Left lung (tissue), 10 donors: ENCODE data around the gene LDB3. TPM values are rescaled to one million over a fixed set of nuclear protein-coding genes. Genes with fewer than 3 reads are reported as not detected.

ENCODE experiments used
- ATAC-seq: fragments of 200-7000 bp; cut with Tn5 transposase; one replicate; pipeline ENCODE4 v1.9.1; 2020; ENCODE audit warnings: moderate library complexity
- DNase-seq, 4 donors: peaks; one replicate each; pipeline ENCODE4 v3.0.0-alpha.2; 2013 to 2020
- H3K27ac ChIP-seq, 2 donors: fragments of 200-600 bp; sonication (generic) in 1 of 2; one replicate each; pipeline versions ENCODE4 v1.5.0 to v1.8.0; 2020 to 2021
- H3K27me3 ChIP-seq, 2 donors: fragments of 200-600 bp; sonication (generic) in 1 of 2; one replicate each; pipeline versions ENCODE4 v1.5.0 to v1.8.0; 2020 to 2021
- H3K36me3 ChIP-seq, 2 donors: fragments of 200-600 bp; sonication (generic) in 1 of 2; one replicate each; pipeline versions ENCODE4 v1.5.0 to v1.8.0; 2020 to 2021
- H3K4me1 ChIP-seq, 2 donors: fragments of 200-600 bp; one replicate each; pipeline ENCODE4 v1.8.0; 2021
- H3K4me3 ChIP-seq, 2 donors: fragments of 200-600 bp; sonication (generic) in 1 of 2; one replicate each; pipeline versions ENCODE4 v1.5.0 to v1.8.0; 2020 to 2021; ENCODE audit warnings: mild to moderate bottlenecking in 1 of 2
- H3K9me3 ChIP-seq, 2 donors: fragments of 200-600 bp; sonication (generic) in 1 of 2; one replicate each; pipeline versions ENCODE4 v1.5.0 to v1.8.0; 2020 to 2021
- CTCF ChIP-seq, 2 donors: fragments of 200-600 bp; sonication (generic) in 1 of 2; IDR thresholded peaks; one replicate each; pipeline versions ENCODE4 v1.5.0 to v1.8.0; 2021; ENCODE audit warnings: antibody characterized with exemption in 2 of 2
- intact Hi-C, 2 donors: fragments of 100-400 bp; cut with DNase I; formaldehyde crosslinking; loops; one replicate each; pipeline versions ENCODE4 v1.11.2 to v1.14.2; 2022
- polyA plus RNA-seq, 6 donors: library from polyadenylated mRNA; unstranded; fragments of 120-200 nt; gene quantifications; one replicate each; pipeline ENCODE4 v1.2.1, GENCODE V29; 2013; ENCODE audit not compliant: insufficient read length in 6 of 6
- total RNA-seq, 2 donors: library from RNA; stranded (reverse); fragmentation: NEBNext Ultra II Directional; extraction: Animal tissue kit (Norgen Biotek cat#: 25700); gene quantifications; one replicate each; pipeline ENCODE4 v1.2.1, GENCODE V29; 2021
- donor health status: DM: no; HTN: yes; CAD: no.
- donor health status: DM: no; HTN: no; CAD: no.

The LDB3 gene
- total and polyA plus RNA-seq, 8 donors = 1.1 to 2.7 (median 1.3) TPM

- Histone ChIP-seq H3K4me3 (no peak overlapping the region), H3K4me1 (no peaks in the 10 kb centered on the region), H3K36me3 (no peaks in the 10 kb centered on the region), H3K27ac (no peak overlapping the region), H3K27me3 (peaks cover 0 to 19% of the 10 kb centered on the region in 2 donors), H3K9me3 (no peaks in the 10 kb centered on the region)
- ATAC-seq (no peak), DNase-seq (peak in 3 of 4 donors; percentile 55 to 83 (median 59))
- no peak for TF ChIP-seq CTCF (IDR thresholded peaks at IDR 0.05)
- intact Hi-C loops = no loop called here
Measured at GRCh38 chr10:86661161-86662025, 6.9 kb upstream of the LDB3 start.

GRCh38 chr10:86662186-86663045 lies 5.9 kb upstream of the LDB3 start:
- Histone ChIP-seq H3K9me3 (no peaks in the 10 kb centered on the region), H3K36me3 (no peaks in the 10 kb centered on the region), H3K4me3 (no peak overlapping the region), H3K27me3 (peaks cover 0 to 19% of the 10 kb centered on the region in 2 donors), H3K27ac (no peak overlapping the region), H3K4me1 (no peaks in the 10 kb centered on the region)
- peak in 1 of 4 donors; percentile 49 for DNase-seq
- ATAC-seq = no peak
- intact Hi-C loops = no loop called here
- TF ChIP-seq CTCF (IDR thresholded peaks at IDR 0.05) = no peak

GRCh38 chr10:86663046-86663345 lies 5.3 kb upstream of the LDB3 start:
- Histone ChIP-seq H3K4me3 (no peak overlapping the region), H3K9me3 (no peaks in the 10 kb centered on the region), H3K4me1 (no peaks in the 10 kb centered on the region), H3K27me3 (peaks cover 0 to 22% of the 10 kb centered on the region in 2 donors), H3K36me3 (no peaks in the 10 kb centered on the region), H3K27ac (no peak overlapping the region)
- no peak for TF ChIP-seq CTCF (IDR thresholded peaks at IDR 0.05)
- DNase-seq (peak in 1 of 4 donors; percentile 50), ATAC-seq (no peak)
- intact Hi-C loops = no loop called here

- peak in 1 of 4 donors; percentile 36 for DNase-seq
- H3K9me3 ChIP-seq = no peaks in the 10 kb centered on the region
- no peak for TF ChIP-seq CTCF (IDR thresholded peaks at IDR 0.05)
- H3K27me3 ChIP-seq = peaks cover 0 to 29% of the 10 kb centered on the region in 2 donors
- H3K36me3 ChIP-seq = no peaks in the 10 kb centered on the region
- no peak overlapping the region for H3K4me3 ChIP-seq
- ATAC-seq = no peak
- H3K27ac ChIP-seq = no peak overlapping the region
- H3K4me1 ChIP-seq = no peaks in the 10 kb centered on the region
- intact Hi-C loops = no loop called here
Measured at GRCh38 chr10:86663576-86664339, 4.6 kb upstream of the LDB3 start.
